ENCODE data around the gene POLR1H. TPM values are rescaled to one million over a fixed set of nuclear protein-coding genes. Genes with fewer than 3 reads are reported as not detected.

The POLR1H gene
- total RNA-seq, 2 donors from 2014 or later: 23.0 to 27.2 TPM

GRCh38 chr6:30075094-30075789, 14.2 kb downstream of the POLR1H start, which contains the start of gene RNF39:
Gene RNF39 (minus strand): TSS chr6:30075769. CDS start chr6:30075585, 184 bp downstream.
- Mint-ChIP-seq H3K4me1 (peaks cover 16% of the 10 kb centered on the region), H3K36me3 (ENCODE audit: low read depth) (no peaks in the 10 kb centered on the region), H3K27me3 (ENCODE audit: insufficient read depth) (peaks cover 99% of the 10 kb centered on the region), H3K9me3 (no peaks in the 10 kb centered on the region), H3K4me3 (peak within 1 kb of the TSS; percentile 55), H3K27ac (no peak within 1 kb of the TSS)
- peak within 1 kb of the TSS; percentile 73 for H3K4me3 ChIP-seq (ENCODE audit: low read length)
- peak; percentile 73 for DNase-seq
- peaks cover 100% of the 10 kb centered on the region for H3K27me3 ChIP-seq (ENCODE audit: control insufficient read depth, insufficient read depth, low read length, poor library complexity, severe bottlenecking)
- peaks cover 3% of the 10 kb centered on the region for H3K4me1 ChIP-seq (ENCODE audit: control insufficient read depth, insufficient read depth, low read length)
- no peak within 1 kb of the TSS for H3K9ac ChIP-seq (ENCODE audit: extremely low read depth, low read length, poor library complexity, severe bottlenecking)
- WGBS, 2 experiments (ENCODE audit: insufficient coverage in 1 of 2, insufficient read length in 1 of 2): 2% methylated on average over 11 to 63 of the region's 64 CpGs
- no peak within 1 kb of the TSS for H3K27ac ChIP-seq (ENCODE audit: low read depth, low read length)
- no peaks in the 10 kb centered on the region for H3K9me3 ChIP-seq (ENCODE audit: control insufficient read depth, low read length)
- TF ChIP-seq CTCF (conservative IDR thresholded peaks at IDR 0.05): no peak
- H3K36me3 ChIP-seq (ENCODE audit: control insufficient read depth, insufficient read depth, low read length): no peaks in the 10 kb centered on the region

GRCh38 chr6:30075790-30076732, 15.0 kb downstream of the POLR1H start:
- DNase-seq: peak; percentile 82
- H3K27me3 Mint-ChIP-seq (ENCODE audit: insufficient read depth): peaks cover 91% of the 10 kb centered on the region
- Histone ChIP-seq H3K36me3 (ENCODE audit: control insufficient read depth, insufficient read depth, low read length) (no peaks in the 10 kb centered on the region), H3K9me3 (ENCODE audit: control insufficient read depth, low read length) (no peaks in the 10 kb centered on the region), H3K9ac (ENCODE audit: extremely low read depth, low read length, poor library complexity, severe bottlenecking) (no peak overlapping the region), H3K27me3 (ENCODE audit: control insufficient read depth, insufficient read depth, low read length, poor library complexity, severe bottlenecking) (peaks cover 93% of the 10 kb centered on the region), H3K4me1 (ENCODE audit: control insufficient read depth, insufficient read depth, low read length) (peaks cover 3% of the 10 kb centered on the region), H3K27ac (ENCODE audit: low read depth, low read length) (no peak overlapping the region), H3K4me3 (ENCODE audit: low read length) (peak overlapping the region; percentile 63)
- peak overlapping the region; percentile 55 for H3K4me3 Mint-ChIP-seq
- no peaks in the 10 kb centered on the region for H3K9me3 Mint-ChIP-seq
- no peak overlapping the region for H3K27ac Mint-ChIP-seq
- peak; percentile 85 for TF ChIP-seq CTCF (conservative IDR thresholded peaks at IDR 0.05)
- H3K36me3 Mint-ChIP-seq (ENCODE audit: low read depth): no peaks in the 10 kb centered on the region
- WGBS, 2 experiments (ENCODE audit: insufficient coverage in 1 of 2, insufficient read length in 1 of 2): 43 to 65% methylated on average over 6 to 21 of the region's 22 CpGs
- peaks cover 16% of the 10 kb centered on the region for H3K4me1 Mint-ChIP-seq

GRCh38 chr6:30077218-30077617, 16.2 kb downstream of the POLR1H start:
- Mint-ChIP-seq H3K36me3 (ENCODE audit: low read depth) (no peaks in the 10 kb centered on the region), H3K9me3 (no peaks in the 10 kb centered on the region), H3K4me3 (no peak overlapping the region), H3K27me3 (ENCODE audit: insufficient read depth) (peaks cover 81% of the 10 kb centered on the region), H3K4me1 (peaks cover 10% of the 10 kb centered on the region), H3K27ac (no peak overlapping the region)
- H3K27ac ChIP-seq (ENCODE audit: low read depth, low read length): no peak overlapping the region
- no peak overlapping the region for H3K9ac ChIP-seq (ENCODE audit: extremely low read depth, low read length, poor library complexity, severe bottlenecking)
- TF ChIP-seq CTCF (conservative IDR thresholded peaks at IDR 0.05): no peak
- no peaks in the 10 kb centered on the region for H3K9me3 ChIP-seq (ENCODE audit: control insufficient read depth, low read length)
- no peaks in the 10 kb centered on the region for H3K36me3 ChIP-seq (ENCODE audit: control insufficient read depth, insufficient read depth, low read length)
- 0 to 64% methylated on average over 1 to 4 of the region's 4 CpGs for WGBS, 2 experiments (ENCODE audit: insufficient coverage in 1 of 2, insufficient read length in 1 of 2)
- H3K27me3 ChIP-seq (ENCODE audit: control insufficient read depth, insufficient read depth, low read length, poor library complexity, severe bottlenecking): peaks cover 81% of the 10 kb centered on the region
- no peak for DNase-seq
- peaks cover 3% of the 10 kb centered on the region for H3K4me1 ChIP-seq (ENCODE audit: control insufficient read depth, insufficient read depth, low read length)
- no peak overlapping the region for H3K4me3 ChIP-seq (ENCODE audit: low read length)

Data from endodermal cell (in vitro differentiated cells).